WTC11 (cell line): ENCODE data around the gene OLFML2B. TPM values are rescaled to one million over a fixed set of nuclear protein-coding genes. Genes with fewer than 3 reads are reported as not detected.

Source experiments
- ATAC-seq: fragments of 200-7000 bp; cut with Tn5 transposase; 2 replicates; pipeline ENCODE4 v1.10.0; 2021; ENCODE audit warnings: mild to moderate bottlenecking, moderate library complexity
- Bru-seq: library from RNA; stranded (reverse); fragments of 400-500 nt; gene quantifications from one replicate; lab custom pipeline; 2021; lab: Mats Ljungman, UMichigan
- CTCF ChIA-PET: fragments of 300-600 bp; sonication (Branson Sonifier 250); formaldehyde crosslinking; loops from one replicate; lab custom pipeline; 2021; ENCODE audit warnings: antibody characterized with exemption; lab: Charles Lee
- POLR2A ChIA-PET: fragments of 350-600 bp; sonication (Branson Sonifier 250); formaldehyde crosslinking; loops from one replicate; lab custom pipeline; 2021; ENCODE audit warnings: antibody characterized with exemption; lab: Charles Lee
- DNase-seq: peaks from one replicate; pipeline ENCODE4 v3.0.0; 2021; ENCODE audit warnings: low spot score
- H3K27ac Mint-ChIP-seq: 2 replicates; pipeline ENCODE4 v1.8.0; 2021; ENCODE audit warnings: mixed read lengths
- H3K27me3 Mint-ChIP-seq: 2 replicates; pipeline ENCODE4 v1.8.0; 2021; ENCODE audit warnings: low read depth, mild to moderate bottlenecking, moderate library complexity, mixed read lengths
- H3K36me3 Mint-ChIP-seq: 2 replicates; pipeline ENCODE4 v1.8.0; 2021; ENCODE audit warnings: mixed read lengths
- H3K4me1 Mint-ChIP-seq: 2 replicates; pipeline ENCODE4 v1.8.0; 2022; ENCODE audit warnings: mixed read lengths
- H3K4me3 Mint-ChIP-seq: 2 replicates; pipeline ENCODE4 v1.8.0; 2021; ENCODE audit warnings: mild to moderate bottlenecking, moderate library complexity, mixed read lengths
- H3K9me3 Mint-ChIP-seq: 2 replicates; pipeline ENCODE4 v1.8.0; 2021; ENCODE audit warnings: mixed read lengths
- AFF4 ChIP-seq: sonication (generic); formaldehyde crosslinking; IDR thresholded peaks from 2 replicates; pipeline ENCODE4 v1.8.1; 2023; ENCODE audit warnings: mild to moderate bottlenecking, missing genetic modification reagents, borderline replicate concordance
- ATF3 ChIP-seq: sonication (generic); formaldehyde crosslinking; conservative IDR thresholded peaks from 2 replicates; pipeline ENCODE4 v1.8.1; 2022; ENCODE audit warnings: mild to moderate bottlenecking, missing genetic modification reagents
- CTCF ChIP-seq: fragments of 200-600 bp; IDR thresholded peaks from 2 replicates; pipeline ENCODE4 v1.8.0; 2022; ENCODE audit warnings: antibody characterized with exemption
- E2F1 ChIP-seq: sonication (generic); formaldehyde crosslinking; IDR thresholded peaks from 2 replicates; pipeline ENCODE4 v1.8.0; 2022; ENCODE audit warnings: mild to moderate bottlenecking, missing genetic modification reagents
- E2F5 ChIP-seq: sonication (generic); formaldehyde crosslinking; IDR thresholded peaks from 2 replicates; pipeline ENCODE4 v1.8.1; 2022; ENCODE audit warnings: mild to moderate bottlenecking, moderate library complexity, missing genetic modification reagents
- FOXP1 ChIP-seq: sonication (generic); formaldehyde crosslinking; IDR thresholded peaks from 2 replicates; pipeline ENCODE4 v1.8.0; 2022; ENCODE audit warnings: missing genetic modification reagents, mild to moderate bottlenecking, moderate library complexity, borderline replicate concordance
- HMGXB4 ChIP-seq: sonication (generic); formaldehyde crosslinking; IDR thresholded peaks from 2 replicates; pipeline ENCODE4 v1.8.1; 2023; ENCODE audit warnings: mild to moderate bottlenecking, moderate library complexity, missing genetic modification reagents
- JUN ChIP-seq: sonication (generic); formaldehyde crosslinking; IDR thresholded peaks from 2 replicates; pipeline ENCODE4 v1.8.0; 2023; ENCODE audit warnings: mild to moderate bottlenecking, missing genetic modification reagents
- MYBL2 ChIP-seq: sonication (generic); formaldehyde crosslinking; IDR thresholded peaks from 2 replicates; pipeline ENCODE4 v1.8.1; 2023; ENCODE audit warnings: mild to moderate bottlenecking, moderate library complexity, missing genetic modification reagents
- NR2C2 ChIP-seq: sonication (generic); formaldehyde crosslinking; IDR thresholded peaks from 2 replicates; pipeline ENCODE4 v1.8.0; 2022; ENCODE audit warnings: mild to moderate bottlenecking, missing genetic modification reagents
- PRRX2 ChIP-seq: fragments of 250-450 bp; sonication (Bioruptor Pico); IDR thresholded peaks from 2 replicates; pipeline ENCODE4 v1.8.0; 2021; ENCODE audit warnings: mild to moderate bottlenecking
- SMAD4 ChIP-seq: sonication (generic); formaldehyde crosslinking; IDR thresholded peaks from 2 replicates; pipeline ENCODE4 v1.8.0; 2022; ENCODE audit warnings: mild to moderate bottlenecking, missing genetic modification reagents
- SP1 ChIP-seq: sonication (generic); formaldehyde crosslinking; conservative IDR thresholded peaks from 2 replicates; pipeline ENCODE4 v1.8.1; 2022; ENCODE audit warnings: missing genetic modification reagents
- TEAD4 ChIP-seq: sonication (generic); formaldehyde crosslinking; IDR thresholded peaks from 2 replicates; pipeline ENCODE4 v1.8.0; 2022; ENCODE audit warnings: mild to moderate bottlenecking, missing genetic modification reagents
- TP53 ChIP-seq: sonication (generic); formaldehyde crosslinking; IDR thresholded peaks from 2 replicates; pipeline ENCODE4 v1.8.1; 2023; ENCODE audit warnings: mild to moderate bottlenecking, missing genetic modification reagents
- ZBTB43 ChIP-seq: sonication (generic); formaldehyde crosslinking; IDR thresholded peaks from 2 replicates; pipeline ENCODE4 v1.8.1; 2023; ENCODE audit warnings: mild to moderate bottlenecking, missing genetic modification reagents
- ZNF423 ChIP-seq: fragments of 250-450 bp; sonication (Bioruptor Pico); IDR thresholded peaks from 2 replicates; pipeline ENCODE4 v2.1.2; 2022; ENCODE audit warnings: mild to moderate bottlenecking, moderate library complexity
- ZNF512 ChIP-seq: sonication (generic); formaldehyde crosslinking; IDR thresholded peaks from 2 replicates; pipeline ENCODE4 v1.8.1; 2022; ENCODE audit warnings: missing genetic modification reagents, borderline replicate concordance
- long read RNA-seq, 3 experiments: library from RNA in 1 of 3; library from capped mRNA in 1 of 3; library from polyadenylated mRNA in 1 of 3; unstranded in 2 of 3; stranded (forward) in 1 of 3; transcript quantifications; one replicate each; pipeline ENCODE4 v2.0.0, GENCODE V29; 2021
- total RNA-seq: library from RNA; stranded (reverse); gene quantifications from 3 replicates; pipeline ENCODE4 v1.2.3, GENCODE V29; 2021

OLFML2B gene
- total RNA-seq (4.9 to 6.5 TPM (median 6.2 TPM) in 3 replicates), Bru-seq, nascent RNA (percentile 45 among the genes with signal in this experiment)
- long read RNA-seq, experiment 1, transcript OLFML2B-201 (8 exons, 3,160 nt), result major isoform, 9 of 11 reads
- long read RNA-seq, experiment 1, partial matches to known transcripts, result 1 of 11 reads
- long read RNA-seq, experiment 1, other reads (novel, unspliced or antisense), result 1 of 11 reads
- long read RNA-seq, experiment 2, partial matches to known transcripts, result 2 of 6 reads
- long read RNA-seq, experiment 2, other reads (novel, unspliced or antisense), result 2 of 6 reads
- long read RNA-seq, experiment 3, result 0 reads

GRCh38 chr1:162023547-162024501 lies at the start of gene OLFML2B:
TSS of gene OLFML2B (minus strand) at chr1:162023869. CDS start at chr1:162023430, 439 bp downstream.
- H3K27me3 Mint-ChIP-seq, result peaks cover 65% of the 10 kb centered on the region
- peaks cover 32% of the 10 kb centered on the region for H3K4me1 Mint-ChIP-seq
- CTCF ChIA-PET, result interaction anchor here (0.6 to 2.2 kb wide), 16 partner anchors 9 to 376 kb away, joined by 3 to 29 read pairs (median 4); no protein-coding TSS in a partner anchor
- POLR2A ChIA-PET, result interaction anchor here (0.7 to 1.8 kb wide), 3 partner anchors 14 to 274 kb away, joined by 4 to 5 read pairs (median 4); partner anchors contain the start of gene DUSP12
- 0 out of 2 replicates have a peak, but pooled peaks cover 3% of the 10 kb centered on the region for H3K9me3 Mint-ChIP-seq
- DNase-seq, result peak; percentile 80
- ATAC-seq, result peak; percentile 92
- H3K36me3 Mint-ChIP-seq, result no peaks in the 10 kb centered on the region
- peak within 1 kb of the TSS; percentile 86 for H3K4me3 Mint-ChIP-seq
- H3K27ac Mint-ChIP-seq, result no peak within 1 kb of the TSS
- no peak for TF ChIP-seq CTCF
- no peak for TF ChIP-seq MYBL2 (CRISPR knock-in tag)
- TF ChIP-seq TP53 (CRISPR knock-in tag), result 0 out of 2 replicates have a peak, but pooled peaks have one; percentile 69
- 0 out of 2 replicates have a peak, but pooled peaks have one; percentile 51 for TF ChIP-seq ZBTB43
- 0 out of 2 replicates have a peak, but pooled peaks have one; percentile 37 for TF ChIP-seq SP1 (CRISPR knock-in tag)
- no peak for TF ChIP-seq AFF4
- no peak for TF ChIP-seq PRRX2
- TF ChIP-seq ZNF512 (CRISPR knock-in tag), result no peak
- peak; percentile 76 for TF ChIP-seq FOXP1 (CRISPR knock-in tag)
- TF ChIP-seq TEAD4, result no peak
- no peak for TF ChIP-seq E2F1 (CRISPR knock-in tag)
- TF ChIP-seq E2F5 (CRISPR knock-in tag), result peak; percentile 74; the same call in 1 of the 2 replicates
- TF ChIP-seq SMAD4 (CRISPR knock-in tag), result no peak
- no peak for TF ChIP-seq NR2C2 (CRISPR knock-in tag)
- TF ChIP-seq JUN (CRISPR knock-in tag), result 0 out of 2 replicates have a peak, but pooled peaks have one; percentile 15
- peak; percentile 46; the same call in 1 of the 2 replicates for TF ChIP-seq ZNF423 (CRISPR knock-in tag)
- peak; percentile 78 for TF ChIP-seq HMGXB4 (CRISPR knock-in tag)
- TF ChIP-seq ATF3 (CRISPR knock-in tag), result no peak
